Mesendoderm (in vitro differentiated cells): Measurements from ENCODE around the gene SNCG. TPM values are rescaled to one million over a fixed set of nuclear protein-coding genes. Genes with fewer than 3 reads are reported as not detected.
"Not testable (repeated sequence)": the region's sequence is repeated elsewhere in the genome, so short reads cannot be mapped to it uniquely, and the experiment has no call there.

Source experiments
- DNase-seq: peaks from one replicate; pipeline ENCODE4 v3.0.0; 2013
- H2AK5ac ChIP-seq: 2 replicates; pipeline ENCODE4 v1.6.1; 2013; ENCODE audit warnings: low read length, inconsistent platforms
- H2BK120ac ChIP-seq: 2 replicates; pipeline ENCODE4 v1.6.1; 2013; ENCODE audit warnings: low read depth, mild to moderate bottlenecking, low read length, moderate library complexity, mixed read lengths
- H2BK15ac ChIP-seq: replicated peaks from 2 replicates; pipeline ENCODE4 v1.6.1; 2013; ENCODE audit warnings: low read depth, mild to moderate bottlenecking, moderate library complexity
- H2BK5ac ChIP-seq: 2 replicates; pipeline ENCODE4 v1.6.1; 2013; ENCODE audit warnings: low read length, inconsistent platforms
- H3K18ac ChIP-seq: 2 replicates; pipeline ENCODE4 v1.6.1; 2013; ENCODE audit warnings: mild to moderate bottlenecking, low read length, mixed read lengths
- H3K23ac ChIP-seq: one replicate; pipeline ENCODE4 v1.6.1; 2013; ENCODE audit warnings: low read length
- H3K27ac ChIP-seq: 2 replicates; pipeline ENCODE4 v1.5.1; 2013; ENCODE audit warnings: low read depth, mild to moderate bottlenecking, inconsistent platforms, low read length, moderate library complexity
- H3K27me3 ChIP-seq: 2 replicates; pipeline ENCODE4 v1.6.1; 2013; ENCODE audit warnings: low read length, control low read depth, mild to moderate bottlenecking, inconsistent platforms; ENCODE audit not compliant: insufficient read depth, poor library complexity
- H3K36me3 ChIP-seq: 2 replicates; pipeline ENCODE4 v1.6.1; 2013; ENCODE audit warnings: low read length, inconsistent platforms; ENCODE audit not compliant: control insufficient read depth, insufficient read depth
- H3K4ac ChIP-seq: one replicate; pipeline ENCODE4 v1.6.1; 2013; ENCODE audit warnings: low read depth, mild to moderate bottlenecking, low read length, moderate library complexity
- H3K4me1 ChIP-seq: 2 replicates; pipeline ENCODE4 v1.6.1; 2013; ENCODE audit warnings: low read depth, low read length, inconsistent platforms; ENCODE audit not compliant: control insufficient read depth
- H3K4me2 ChIP-seq: 2 replicates; pipeline ENCODE4 v1.6.1; 2013; ENCODE audit warnings: low read length
- H3K4me3 ChIP-seq: 2 replicates; pipeline ENCODE4 v1.5.1; 2013; ENCODE audit warnings: mild to moderate bottlenecking, low read length
- H3K56ac ChIP-seq: one replicate; pipeline ENCODE4 v1.6.1; 2013; ENCODE audit warnings: low read length
- H3K79me1 ChIP-seq: 2 replicates; pipeline ENCODE4 v1.6.1; 2013; ENCODE audit warnings: low read length, inconsistent platforms
- H3K79me2 ChIP-seq: 2 replicates; pipeline ENCODE4 v1.6.1; 2013; ENCODE audit warnings: mild to moderate bottlenecking, low read length; ENCODE audit not compliant: control insufficient read depth, insufficient read depth
- H3K9ac ChIP-seq: 2 replicates; pipeline ENCODE4 v1.6.1; 2013; ENCODE audit warnings: low read length, inconsistent platforms
- H4K5ac ChIP-seq: one replicate; pipeline ENCODE4 v1.6.1; 2013; ENCODE audit warnings: low read length
- H4K8ac ChIP-seq: one replicate; pipeline ENCODE4 v1.6.1; 2013; ENCODE audit warnings: low read depth, mild to moderate bottlenecking, control low read depth, low read length, moderate library complexity
- WGBS: extraction: QIAGEN DNeasy Blood & Tissue Kit; methylation state at CpG from one replicate; pipeline ENCODE4 v1.1.7; 2013; ENCODE audit warnings: low lambda C conversion rate, missing lambda C conversion rate; ENCODE audit not compliant: insufficient coverage; ENCODE audit errors: extremely low coverage; 5-methylcytosine and 5-hydroxymethylcytosine counted together
- small RNA-seq: library from polyadenylated mRNA; stranded (forward); fragments of <200 nt; extraction: miRNeasy Mini kit (QIAGEN cat#:217004); gene quantifications from one replicate; pipeline ENCODE3, GENCODE V24; 2013; ENCODE audit not compliant: insufficient read depth

SNCG gene

GRCh38 chr10:87007674-87008073 is 49.3 kb downstream of the SNCG start:
- H4K8ac ChIP-seq, H4K5ac ChIP-seq, H2BK5ac ChIP-seq, H2BK120ac ChIP-seq, H2BK15ac ChIP-seq, H3K79me1 ChIP-seq, H3K4ac ChIP-seq, H3K56ac ChIP-seq, H3K23ac ChIP-seq, H3K9ac ChIP-seq, DNase-seq, H3K27me3 ChIP-seq, H3K4me1 ChIP-seq, H3K36me3 ChIP-seq, H2AK5ac ChIP-seq, H3K4me2 ChIP-seq, H3K4me3 ChIP-seq, H3K27ac ChIP-seq, H3K79me2 ChIP-seq, H3K18ac ChIP-seq: not testable (repeated sequence)
- WGBS: no CpG with 5 or more reads among the region's 6 CpGs

- not testable (repeated sequence) for H2AK5ac ChIP-seq, DNase-seq, H4K8ac ChIP-seq, H3K79me2 ChIP-seq, H3K4ac ChIP-seq, H3K18ac ChIP-seq, H3K27me3 ChIP-seq, H2BK15ac ChIP-seq, H3K27ac ChIP-seq, H3K23ac ChIP-seq, H3K36me3 ChIP-seq, H2BK120ac ChIP-seq, H3K4me3 ChIP-seq, H3K56ac ChIP-seq, H3K9ac ChIP-seq, H3K79me1 ChIP-seq, H2BK5ac ChIP-seq, H3K4me1 ChIP-seq, H4K5ac ChIP-seq, H3K4me2 ChIP-seq
- no CpG with 5 or more reads among the region's 7 CpGs for WGBS
Observed at GRCh38 chr10:87008303-87008702, 49.9 kb downstream of the SNCG start.

- H3K4me1 ChIP-seq, H3K79me2 ChIP-seq, H3K56ac ChIP-seq, H3K4ac ChIP-seq, H3K18ac ChIP-seq, H2BK120ac ChIP-seq, H4K8ac ChIP-seq, H3K9ac ChIP-seq, H4K5ac ChIP-seq, H3K27me3 ChIP-seq, H3K27ac ChIP-seq, H2BK5ac ChIP-seq, H2BK15ac ChIP-seq, H3K4me3 ChIP-seq, H3K79me1 ChIP-seq, H3K36me3 ChIP-seq, H3K23ac ChIP-seq, DNase-seq, H3K4me2 ChIP-seq, H2AK5ac ChIP-seq: not testable (repeated sequence)
- no CpG with 5 or more reads among the region's 18 CpGs for WGBS
Observed at GRCh38 chr10:87009134-87009696, 50.8 kb downstream of the SNCG start.

Small RNA genes within 50 kb of the gene (small RNA-seq; reads per million reads assigned to genes)
- not detected for gene BMS1P3
